Gastroesophageal sphincter (tissue), 2 donors: ENCODE results near the gene FNTB.

Experiments used
- POLR2A ChIP-seq, 2 donors: fragments of 450-650 bp; IDR thresholded peaks; one replicate each; pipeline ENCODE4 v1.6.1; 2017; ENCODE audit warnings: antibody characterized with exemption in 2 of 2, mild to moderate bottlenecking in 2 of 2, moderate library complexity in 1 of 2
- POLR2AphosphoS5 ChIP-seq: sonication (generic); formaldehyde crosslinking; IDR thresholded peaks from one replicate; pipeline ENCODE4 v1.6.1; 2017; ENCODE audit warnings: antibody characterized with exemption

- TF ChIP-seq POLR2AphosphoS5 (no peak), POLR2A (IDR thresholded peaks at IDR 0.05) (no peak)
Observed at GRCh38 chr14:65077318-65077717, 90.6 kb downstream of the FNTB start.
